Measurements from ENCODE around the gene VPS37D.
A peak's percentile ranks its signal among the peaks of the same experiment; 100 is the strongest.
"Not testable (repeated sequence)": the region's sequence is repeated elsewhere in the genome, so short reads cannot be mapped to it uniquely, and the experiment has no call there.

Gene VPS37D

GRCh38 chr7:73667344-73668102 lies at the start of gene VPS37D:
Gene VPS37D, plus strand, starts transcription at chr7:73667831. Its CDS starts 128 bp downstream, at chr7:73667959.
- DNase-seq, result peak; percentile 95

GRCh38 chr7:73618538-73618937 lies 49.1 kb upstream of the VPS37D start:
- DNase-seq, result no peak

GRCh38 chr7:73619394-73619793 lies 48.2 kb upstream of the VPS37D start:
- not testable (repeated sequence) for DNase-seq

- no peak for DNase-seq
Measured at GRCh38 chr7:73621168-73622063, 46.2 kb upstream of the VPS37D start.

GRCh38 chr7:73622527-73622908 lies 45.1 kb upstream of the VPS37D start:
- no peak for DNase-seq

- peak; percentile 42 for DNase-seq
Measured at GRCh38 chr7:73622909-73623797, 44.5 kb upstream of the VPS37D start.

GRCh38 chr7:73623798-73624668 lies 43.6 kb upstream of the VPS37D start, which contains the start of gene MLXIPL:
Gene MLXIPL, minus strand, starts transcription at chr7:73624522. Its CDS starts 30 bp downstream, at chr7:73624492.
- peak; percentile 89 for DNase-seq

GRCh38 chr7:73624669-73625001 lies 43.0 kb upstream of the VPS37D start:
- DNase-seq, result no peak

GRCh38 chr7:73625276-73625675 lies 42.4 kb upstream of the VPS37D start:
- DNase-seq, result no peak

- DNase-seq, result no peak
Measured at GRCh38 chr7:73626814-73627213, 40.8 kb upstream of the VPS37D start.

- DNase-seq, result no peak
Measured at GRCh38 chr7:73628504-73628903, 39.1 kb upstream of the VPS37D start.

- DNase-seq, result no peak
Measured at GRCh38 chr7:73631558-73631957, 36.1 kb upstream of the VPS37D start.

- DNase-seq, result no peak
Measured at GRCh38 chr7:73633323-73633722, 34.3 kb upstream of the VPS37D start.

GRCh38 chr7:73633844-73634243 lies 33.8 kb upstream of the VPS37D start:
- DNase-seq, result no peak

- no peak for DNase-seq
Measured at GRCh38 chr7:73635428-73636200, 32.0 kb upstream of the VPS37D start.

- no peak for DNase-seq
Measured at GRCh38 chr7:73638911-73639310, 28.7 kb upstream of the VPS37D start.

GRCh38 chr7:73642834-73643233 lies 24.8 kb upstream of the VPS37D start:
- DNase-seq, result no peak

GRCh38 chr7:73644688-73645286 lies 22.8 kb upstream of the VPS37D start:
- no peak for DNase-seq

GRCh38 chr7:73645643-73646174 lies 21.9 kb upstream of the VPS37D start:
- DNase-seq, result no peak
